GM13977 (cell line): ENCODE data around the gene RASL12.

Experiments used
- DNase-seq: peaks from one replicate; pipeline ENCODE4 v3.0.0; 2012; ENCODE audit warnings: low spot score
- in situ Hi-C: fragments of 300-500 bp; cut with MboI; formaldehyde crosslinking; loops from one replicate; pipeline ENCODE4 v1.12.0; 2022; ENCODE audit warnings: low sequenced_read_pairs, low pct_unique_long_range_greater_than_20kb, mixed read lengths, inconsistent platforms; ENCODE audit not compliant: unreplicated experiment
- TF ChIP-seq, protein P1 (sequence below): IDR thresholded peaks from 2 replicates; pipeline ENCODE4 v1.5.1; 2012; ENCODE audit warnings: mild to moderate bottlenecking, control low read depth; ENCODE audit not compliant: insufficient read depth; ENCODE audit errors: extremely low read depth, missing control alignments

RASL12 gene

DNA sequence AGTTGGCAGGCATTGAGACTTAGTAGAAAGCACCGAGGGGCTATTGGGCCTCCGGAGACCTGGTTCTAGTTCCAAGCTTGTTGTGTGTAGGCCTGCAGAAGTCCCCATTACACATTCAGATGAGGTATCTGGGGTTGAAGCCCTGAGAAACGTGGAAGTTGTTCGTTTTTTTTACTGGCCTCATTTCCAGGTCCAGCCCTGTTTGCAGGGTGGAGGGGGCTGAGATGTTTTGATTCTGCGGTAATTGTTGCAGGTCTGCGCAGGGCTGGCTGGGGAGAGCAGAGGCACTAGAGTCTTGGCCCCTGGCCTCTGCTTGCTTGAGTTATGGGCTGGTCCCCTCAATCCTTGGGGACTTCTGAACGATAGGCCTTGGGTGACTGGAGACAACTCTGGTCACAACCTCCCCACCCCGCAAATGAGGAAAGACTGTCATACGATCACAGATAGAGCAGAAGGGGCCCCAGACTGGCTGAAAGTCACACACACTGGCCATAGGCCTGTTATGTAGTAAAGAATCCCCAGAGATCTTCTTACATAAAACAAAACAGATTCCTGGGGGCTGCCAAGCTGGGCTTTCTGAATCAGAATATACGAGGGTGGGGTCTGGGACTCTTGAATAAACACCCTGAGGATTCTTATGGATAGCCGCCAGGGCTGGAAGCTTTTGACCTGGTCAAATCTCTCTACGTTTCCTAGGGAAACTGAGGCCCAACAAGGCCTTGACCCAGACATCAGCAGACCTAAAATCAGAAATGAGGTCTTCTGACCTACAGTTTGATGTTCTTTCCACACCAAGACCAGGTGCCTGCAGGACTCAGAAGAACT lies 24.4 kb upstream of the RASL12 start:
- TF ChIP-seq, protein P1, sequence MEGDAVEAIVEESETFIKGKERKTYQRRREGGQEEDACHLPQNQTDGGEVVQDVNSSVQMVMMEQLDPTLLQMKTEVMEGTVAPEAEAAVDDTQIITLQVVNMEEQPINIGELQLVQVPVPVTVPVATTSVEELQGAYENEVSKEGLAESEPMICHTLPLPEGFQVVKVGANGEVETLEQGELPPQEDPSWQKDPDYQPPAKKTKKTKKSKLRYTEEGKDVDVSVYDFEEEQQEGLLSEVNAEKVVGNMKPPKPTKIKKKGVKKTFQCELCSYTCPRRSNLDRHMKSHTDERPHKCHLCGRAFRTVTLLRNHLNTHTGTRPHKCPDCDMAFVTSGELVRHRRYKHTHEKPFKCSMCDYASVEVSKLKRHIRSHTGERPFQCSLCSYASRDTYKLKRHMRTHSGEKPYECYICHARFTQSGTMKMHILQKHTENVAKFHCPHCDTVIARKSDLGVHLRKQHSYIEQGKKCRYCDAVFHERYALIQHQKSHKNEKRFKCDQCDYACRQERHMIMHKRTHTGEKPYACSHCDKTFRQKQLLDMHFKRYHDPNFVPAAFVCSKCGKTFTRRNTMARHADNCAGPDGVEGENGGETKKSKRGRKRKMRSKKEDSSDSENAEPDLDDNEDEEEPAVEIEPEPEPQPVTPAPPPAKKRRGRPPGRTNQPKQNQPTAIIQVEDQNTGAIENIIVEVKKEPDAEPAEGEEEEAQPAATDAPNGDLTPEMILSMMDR = no peak
- DNase-seq = no peak
- in situ Hi-C loops = no loop called here

DNA sequence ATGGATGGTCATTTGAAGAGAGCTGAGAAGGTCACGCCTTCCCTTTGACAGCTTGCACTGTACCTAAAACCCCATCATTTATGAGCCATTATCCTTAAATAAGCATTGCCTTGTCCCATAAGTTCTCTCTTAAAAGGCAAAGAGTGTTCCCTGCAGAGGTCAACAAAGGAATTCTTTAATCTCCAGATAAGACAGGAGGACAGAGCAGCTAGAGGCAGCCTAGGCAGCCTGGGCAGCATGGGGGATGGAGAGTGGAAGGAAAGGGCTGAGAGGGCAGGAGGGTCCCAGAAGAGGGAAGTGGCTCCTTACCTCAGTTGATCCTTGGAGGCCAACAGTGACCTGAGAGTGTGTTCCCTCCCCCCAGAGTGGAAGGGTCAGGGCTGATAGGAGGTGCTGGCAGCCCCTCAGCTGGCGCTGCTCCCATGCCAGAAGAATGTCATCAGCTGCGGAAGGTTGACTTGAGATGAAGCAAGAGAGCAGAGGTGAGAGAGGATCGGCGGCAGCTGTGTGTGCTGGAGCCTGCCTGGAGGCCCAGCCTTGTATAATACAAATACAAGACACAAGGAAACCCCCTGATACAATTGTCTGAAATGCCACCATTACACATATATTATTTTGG lies 21.5 kb upstream of the RASL12 start:
- TF ChIP-seq, protein P1 = no peak
- no peak for DNase-seq
- in situ Hi-C loops = no loop called here

DNA sequence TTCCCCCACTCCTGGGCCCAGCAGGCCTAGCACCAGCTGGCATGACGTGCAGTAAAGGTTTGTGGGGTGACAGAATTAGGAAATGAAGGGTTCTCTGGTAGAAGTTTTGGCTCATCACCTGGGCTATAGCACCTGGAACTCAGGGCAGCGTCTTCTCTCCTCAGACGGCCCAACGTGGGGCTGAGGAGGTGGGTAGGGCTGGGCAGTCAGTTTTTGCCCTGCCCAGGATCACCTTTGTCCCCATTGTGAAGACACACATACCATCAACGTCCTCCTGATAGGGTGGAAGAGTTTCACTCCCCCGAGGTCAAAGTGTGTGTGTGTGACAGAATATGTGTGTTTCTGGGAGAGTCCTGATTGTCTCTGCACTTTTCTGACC lies 20.8 kb upstream of the RASL12 start:
- in situ Hi-C loops = no loop called here
- DNase-seq = no peak
- TF ChIP-seq, protein P1 = no peak

DNA sequence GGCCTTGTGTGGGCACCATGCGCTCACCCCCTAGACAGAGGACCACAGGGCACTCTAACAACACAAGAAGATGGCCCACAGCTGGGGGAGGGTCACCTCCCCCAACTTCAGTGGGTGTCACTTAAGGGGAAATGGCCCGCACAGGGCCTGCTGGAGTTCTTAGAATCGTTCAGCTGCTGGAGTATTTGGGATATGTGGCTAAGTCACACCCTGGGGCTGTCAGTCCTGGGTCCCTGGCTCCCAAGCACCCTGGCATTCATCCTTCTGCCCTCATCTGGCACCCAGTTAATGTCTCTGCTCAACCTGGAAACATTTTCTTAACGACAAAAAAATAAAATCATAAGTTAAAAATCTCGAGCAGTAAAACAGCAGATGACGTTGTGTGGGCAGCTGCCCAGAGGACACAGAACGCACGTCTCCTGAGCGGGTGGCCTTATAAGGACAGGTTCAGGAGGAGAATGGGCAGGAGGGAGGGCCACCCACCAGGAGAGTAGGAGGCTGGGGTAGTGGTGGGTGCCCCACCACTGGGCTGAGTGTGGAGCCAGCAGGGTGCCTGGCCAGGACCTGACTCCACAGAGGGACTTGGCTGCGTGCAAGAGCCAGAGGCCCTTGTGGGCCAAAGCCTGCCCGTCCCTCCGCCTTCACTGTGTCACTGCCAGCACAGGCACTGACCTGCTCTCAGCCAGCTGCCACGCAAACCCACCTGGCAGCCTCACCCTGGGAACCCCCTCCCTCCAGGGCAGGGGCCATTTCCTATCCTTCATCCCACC lies 20.3 kb upstream of the RASL12 start:
- DNase-seq = no peak
- in situ Hi-C loops = no loop called here
- TF ChIP-seq, protein P1 = no peak

DNA sequence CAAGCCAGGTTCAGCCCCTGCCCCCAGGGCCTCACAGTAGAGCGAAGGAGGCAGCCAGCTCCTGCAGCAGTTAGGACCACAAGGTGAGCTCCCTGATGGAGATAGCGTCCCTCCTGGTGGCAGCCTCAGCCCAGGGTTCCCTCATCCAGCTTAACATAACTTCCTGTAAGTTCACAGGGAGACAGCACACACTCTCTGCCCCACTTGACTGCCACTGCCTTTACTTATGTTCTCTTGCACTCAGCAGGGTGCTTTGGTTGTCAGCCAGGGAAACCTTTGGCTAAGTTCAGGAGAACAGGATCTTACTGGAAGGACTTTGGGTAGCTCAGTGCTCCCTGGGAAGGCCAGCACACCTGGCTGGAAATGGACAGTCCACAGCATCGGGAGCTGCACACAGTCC lies 19.6 kb upstream of the RASL12 start:
- in situ Hi-C loops = no loop called here
- TF ChIP-seq, protein P1 = no peak
- DNase-seq = no peak

DNA sequence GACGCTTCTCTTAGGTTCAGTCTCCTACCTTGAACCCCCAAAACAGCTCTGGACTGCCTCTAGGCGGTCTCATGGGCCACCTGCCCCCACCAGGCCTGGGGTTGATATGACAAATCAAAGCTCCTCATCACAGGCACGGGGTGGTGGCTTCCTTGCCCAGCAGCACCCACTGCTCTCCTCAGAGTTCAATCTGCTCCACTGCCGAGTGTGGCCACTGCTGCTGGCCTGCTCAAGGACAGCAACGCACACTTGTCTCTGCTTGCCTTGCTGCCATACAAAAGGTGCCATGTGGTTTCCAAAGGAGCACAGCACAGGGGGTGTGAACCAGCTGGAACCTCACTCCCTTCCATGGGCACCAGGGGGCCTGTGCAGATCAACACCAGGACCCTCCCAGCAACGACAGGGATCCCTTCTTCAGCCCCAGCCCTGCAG lies 18.9 kb upstream of the RASL12 start:
- in situ Hi-C loops = no loop called here
- TF ChIP-seq, protein P1 = no peak

More for the DNA sequence above, 18.9 kb upstream of the RASL12 start:
- no peak for DNase-seq
